Mesothelial cell of epicardium (in vitro differentiated cells): Measurements from ENCODE around the gene SLC25A25. TPM values are rescaled to one million over a fixed set of nuclear protein-coding genes. Genes with fewer than 3 reads are reported as not detected.
A peak's percentile ranks its signal among the peaks of the same experiment; 100 is the strongest.

ENCODE experiments used
- DNase-seq, 2 experiments: peaks; one replicate each; pipeline ENCODE4 v3.0.0; 2021; ENCODE audit warnings: low spot score in 2 of 2; ENCODE audit not compliant: unreplicated experiment in 2 of 2
- H3K27ac Mint-ChIP-seq: 2 replicates; pipeline ENCODE4 v1.8.0; 2021; ENCODE audit warnings: mixed read lengths
- H3K27me3 Mint-ChIP-seq: 2 replicates; pipeline ENCODE4 v1.8.0; 2021; ENCODE audit warnings: low read depth, mixed read lengths
- H3K36me3 Mint-ChIP-seq: 2 replicates; pipeline ENCODE4 v1.8.0; 2021; ENCODE audit warnings: mixed read lengths
- H3K4me1 Mint-ChIP-seq: 2 replicates; pipeline ENCODE4 v1.8.0; 2021; ENCODE audit warnings: mixed read lengths
- H3K4me3 Mint-ChIP-seq: 2 replicates; pipeline ENCODE4 v1.8.0; 2021; ENCODE audit warnings: mild to moderate bottlenecking, moderate library complexity, mixed read lengths
- H3K9me3 Mint-ChIP-seq: 2 replicates; pipeline ENCODE4 v1.8.0; 2021; ENCODE audit warnings: mixed read lengths
- total RNA-seq: library from RNA; stranded (reverse); gene quantifications from 3 replicates; pipeline ENCODE4 v1.2.1, GENCODE V29; 2021
- TF ChIP-seq, protein P1 (sequence below): fragments of 200-600 bp; sonication (generic); IDR thresholded peaks from one replicate; pipeline ENCODE4 v1.5.0; 2021; ENCODE audit warnings: antibody characterized with exemption; ENCODE audit not compliant: unreplicated experiment

The SLC25A25 gene
- total RNA-seq, 1 donor from 2014 or later, result 26.2 TPM

DNA sequence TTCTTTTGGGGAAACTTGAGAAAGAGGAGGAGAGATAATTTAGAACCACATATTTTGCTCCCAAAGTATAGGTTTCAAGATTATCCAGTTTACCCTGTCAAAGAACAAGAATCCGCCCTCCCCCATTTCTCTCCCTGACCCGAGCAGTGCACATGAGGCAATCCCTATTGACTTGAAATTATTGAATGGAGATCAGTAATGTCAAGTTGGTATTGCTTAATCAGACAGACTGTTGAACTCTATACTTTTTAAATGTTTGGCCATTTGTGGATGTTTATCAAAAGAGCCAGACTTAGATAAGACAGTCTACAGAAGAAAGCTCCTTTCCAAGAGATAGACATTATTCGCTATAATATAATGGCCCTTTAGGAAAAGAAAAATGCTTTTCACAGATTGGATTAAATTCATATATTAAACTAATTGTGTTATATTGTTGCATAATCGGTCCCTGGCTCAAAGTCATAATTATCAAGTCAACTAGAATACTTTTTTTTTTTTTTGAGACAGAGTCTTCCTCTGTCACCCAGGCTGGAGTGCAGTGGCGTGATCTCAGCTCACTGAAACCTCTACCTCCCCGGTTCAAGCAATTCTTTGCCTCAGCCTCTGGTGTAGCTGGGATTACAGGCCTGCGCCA, 5.3 kb downstream of the SLC25A25 start:
- no peaks in the 10 kb centered on the region for H3K36me3 Mint-ChIP-seq
- DNase-seq, result no peak
- peak overlapping the region; percentile 90 for H3K27ac Mint-ChIP-seq
- no peaks in the 10 kb centered on the region for H3K27me3 Mint-ChIP-seq
- no peak overlapping the region for H3K4me3 Mint-ChIP-seq
- TF ChIP-seq, protein P1, sequence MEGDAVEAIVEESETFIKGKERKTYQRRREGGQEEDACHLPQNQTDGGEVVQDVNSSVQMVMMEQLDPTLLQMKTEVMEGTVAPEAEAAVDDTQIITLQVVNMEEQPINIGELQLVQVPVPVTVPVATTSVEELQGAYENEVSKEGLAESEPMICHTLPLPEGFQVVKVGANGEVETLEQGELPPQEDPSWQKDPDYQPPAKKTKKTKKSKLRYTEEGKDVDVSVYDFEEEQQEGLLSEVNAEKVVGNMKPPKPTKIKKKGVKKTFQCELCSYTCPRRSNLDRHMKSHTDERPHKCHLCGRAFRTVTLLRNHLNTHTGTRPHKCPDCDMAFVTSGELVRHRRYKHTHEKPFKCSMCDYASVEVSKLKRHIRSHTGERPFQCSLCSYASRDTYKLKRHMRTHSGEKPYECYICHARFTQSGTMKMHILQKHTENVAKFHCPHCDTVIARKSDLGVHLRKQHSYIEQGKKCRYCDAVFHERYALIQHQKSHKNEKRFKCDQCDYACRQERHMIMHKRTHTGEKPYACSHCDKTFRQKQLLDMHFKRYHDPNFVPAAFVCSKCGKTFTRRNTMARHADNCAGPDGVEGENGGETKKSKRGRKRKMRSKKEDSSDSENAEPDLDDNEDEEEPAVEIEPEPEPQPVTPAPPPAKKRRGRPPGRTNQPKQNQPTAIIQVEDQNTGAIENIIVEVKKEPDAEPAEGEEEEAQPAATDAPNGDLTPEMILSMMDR, result no peak
- peaks cover 45% of the 10 kb centered on the region for H3K4me1 Mint-ChIP-seq
- H3K9me3 Mint-ChIP-seq, result no peaks in the 10 kb centered on the region

DNA sequence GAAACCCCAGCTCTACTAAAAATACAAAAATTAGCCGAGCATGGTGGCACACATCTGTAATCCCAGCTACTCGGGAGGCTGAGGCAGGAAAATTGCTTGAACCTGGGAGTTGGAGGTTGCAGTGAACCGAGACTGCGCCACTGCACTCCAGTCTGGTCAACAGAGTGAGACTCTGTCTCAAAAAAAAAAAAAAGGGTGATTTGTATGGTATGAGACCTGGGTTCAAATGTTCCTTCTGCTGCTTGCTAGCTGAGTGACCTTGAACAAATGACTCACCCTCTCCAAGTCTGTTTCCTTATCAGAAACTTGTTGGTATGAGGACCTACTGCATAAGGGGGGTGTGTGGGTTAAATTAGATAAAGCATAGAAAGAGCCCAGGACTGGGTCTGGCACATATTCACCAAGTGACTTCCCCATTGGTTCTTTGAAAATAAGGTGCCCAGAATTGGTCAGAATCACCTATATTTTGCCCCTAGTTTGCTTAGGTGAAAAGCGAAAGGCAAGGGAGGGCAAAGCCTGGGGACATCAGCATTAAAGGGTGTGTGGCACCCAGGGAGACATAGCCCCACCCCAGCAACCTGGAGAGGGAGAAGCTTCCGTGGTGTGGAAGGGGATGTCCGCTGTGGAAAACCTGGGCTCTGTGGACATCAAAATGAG, 9.9 kb downstream of the SLC25A25 start:
- no peaks in the 10 kb centered on the region for H3K9me3 Mint-ChIP-seq
- no peaks in the 10 kb centered on the region for H3K27me3 Mint-ChIP-seq
- no peak overlapping the region for H3K4me3 Mint-ChIP-seq
- no peaks in the 10 kb centered on the region for H3K36me3 Mint-ChIP-seq
- no peak for DNase-seq
- H3K4me1 Mint-ChIP-seq, result peaks cover 44% of the 10 kb centered on the region
- TF ChIP-seq, protein P1, result no peak
- H3K27ac Mint-ChIP-seq, result peak overlapping the region; percentile 93

DNA sequence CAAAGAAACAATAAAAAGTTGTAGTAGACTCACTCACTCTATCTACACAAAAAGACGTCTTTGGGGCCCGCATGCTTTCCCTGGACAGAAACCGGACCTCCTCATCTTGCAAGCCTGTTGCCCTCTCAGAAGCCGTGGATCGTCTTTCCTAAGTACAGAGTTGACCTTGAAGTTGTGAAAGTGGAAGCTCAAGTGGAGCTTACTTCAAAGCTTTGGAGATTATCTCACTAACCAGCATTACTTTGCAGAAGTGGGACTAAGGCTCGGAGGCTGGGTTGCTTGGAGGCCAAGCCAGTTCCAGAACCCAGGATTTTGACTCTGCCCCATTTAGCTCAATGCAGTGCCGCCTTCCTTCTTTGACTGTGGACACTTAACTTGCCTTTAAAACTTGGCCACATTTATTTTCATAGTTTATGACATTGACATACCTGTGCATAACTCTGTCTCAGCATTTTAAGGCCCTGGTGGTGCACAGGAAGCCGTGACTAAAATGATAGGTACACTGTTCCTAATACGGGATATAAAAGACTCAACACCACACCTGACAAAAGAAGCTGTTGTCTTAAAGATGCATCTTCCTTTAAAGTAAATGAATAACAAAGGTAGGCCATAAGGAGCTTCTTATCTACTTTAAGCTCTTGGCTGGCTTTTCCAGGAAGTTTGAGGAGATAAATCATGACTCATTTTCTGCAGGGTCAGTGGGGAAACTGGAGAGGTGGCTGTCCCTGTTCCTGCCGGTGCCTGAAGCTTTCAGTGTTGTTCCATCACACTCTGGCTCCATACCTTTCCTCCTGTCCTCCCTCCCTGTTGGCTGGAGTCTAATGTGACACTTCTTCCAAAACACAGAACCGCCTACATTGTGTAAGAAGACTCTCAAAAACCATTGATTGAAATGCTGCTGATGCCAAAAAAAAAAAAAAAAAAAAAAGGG, 10.7 kb downstream of the SLC25A25 start:
- no peak for DNase-seq
- Mint-ChIP-seq H3K27ac (peak overlapping the region; percentile 93), H3K4me1 (peaks cover 37% of the 10 kb centered on the region), H3K4me3 (no peak overlapping the region), H3K36me3 (no peaks in the 10 kb centered on the region), H3K27me3 (no peaks in the 10 kb centered on the region), H3K9me3 (no peaks in the 10 kb centered on the region)
- TF ChIP-seq, protein P1, result no peak

DNA sequence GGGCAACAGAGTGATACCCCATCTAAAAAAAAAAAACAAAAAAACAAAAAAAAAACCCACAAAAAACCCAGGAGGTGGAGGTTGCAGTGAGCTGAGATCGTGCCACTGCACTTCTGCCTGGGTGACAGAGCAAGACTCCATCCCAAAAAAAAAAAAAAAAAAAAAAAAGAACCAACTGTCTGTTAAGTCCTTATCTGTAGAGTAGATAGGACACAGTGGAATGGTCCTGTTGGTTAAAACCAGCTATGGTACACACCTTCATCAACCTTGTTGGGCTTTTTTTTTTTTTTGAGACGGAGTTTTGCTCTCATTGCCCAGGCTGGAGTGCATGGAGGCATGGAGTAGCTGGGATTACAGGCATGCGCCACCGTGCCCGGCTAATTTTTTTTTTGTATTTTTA, 12.2 kb downstream of the SLC25A25 start:
- Mint-ChIP-seq H3K4me1 (peaks cover 39% of the 10 kb centered on the region), H3K4me3 (no peak overlapping the region), H3K9me3 (no peaks in the 10 kb centered on the region), H3K27me3 (no peaks in the 10 kb centered on the region), H3K36me3 (no peaks in the 10 kb centered on the region), H3K27ac (no peak overlapping the region)
- no peak for DNase-seq
- TF ChIP-seq, protein P1, result no peak

DNA sequence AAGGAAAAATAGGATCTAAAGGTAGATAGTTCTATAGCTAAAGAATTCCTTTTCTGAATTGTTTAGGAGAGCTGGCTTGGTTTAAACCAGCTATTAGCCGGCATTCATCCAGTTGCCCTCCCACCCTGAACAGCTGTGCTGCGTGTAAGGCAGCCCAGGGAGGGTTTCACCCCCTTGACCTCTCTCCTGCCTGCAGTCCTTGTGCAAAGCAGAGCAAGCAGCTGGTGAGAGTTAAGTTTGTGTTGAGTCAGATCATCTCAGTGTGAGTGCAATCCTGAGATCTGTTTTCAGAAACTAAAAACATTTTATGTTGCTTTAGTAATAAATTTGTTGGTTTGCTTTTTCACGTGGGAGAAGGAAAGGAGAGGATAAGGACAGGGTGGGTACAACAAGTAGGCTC, 13.0 kb downstream of the SLC25A25 start:
- H3K27ac Mint-ChIP-seq, result peak overlapping the region; percentile 95
- no peaks in the 10 kb centered on the region for H3K9me3 Mint-ChIP-seq
- TF ChIP-seq, protein P1, result no peak
- no peak overlapping the region for H3K4me3 Mint-ChIP-seq
- no peaks in the 10 kb centered on the region for H3K27me3 Mint-ChIP-seq
- no peaks in the 10 kb centered on the region for H3K36me3 Mint-ChIP-seq
- peaks cover 39% of the 10 kb centered on the region for H3K4me1 Mint-ChIP-seq
- no peak for DNase-seq
